Endometrium (tissue), 2 donors: Measurements from ENCODE around the gene RAPGEF4.
A peak's percentile ranks its signal among the peaks of the same experiment; 100 is the strongest.

Source experiments
- FAIRE-seq: peaks from 2 replicates; lab custom pipeline; 2012; peaks lifted over from hg19 to GRCh38; lab: Jason Lieb, UNC
- donor health status: control.
- donor health status: control.

RAPGEF4 gene

DNA sequence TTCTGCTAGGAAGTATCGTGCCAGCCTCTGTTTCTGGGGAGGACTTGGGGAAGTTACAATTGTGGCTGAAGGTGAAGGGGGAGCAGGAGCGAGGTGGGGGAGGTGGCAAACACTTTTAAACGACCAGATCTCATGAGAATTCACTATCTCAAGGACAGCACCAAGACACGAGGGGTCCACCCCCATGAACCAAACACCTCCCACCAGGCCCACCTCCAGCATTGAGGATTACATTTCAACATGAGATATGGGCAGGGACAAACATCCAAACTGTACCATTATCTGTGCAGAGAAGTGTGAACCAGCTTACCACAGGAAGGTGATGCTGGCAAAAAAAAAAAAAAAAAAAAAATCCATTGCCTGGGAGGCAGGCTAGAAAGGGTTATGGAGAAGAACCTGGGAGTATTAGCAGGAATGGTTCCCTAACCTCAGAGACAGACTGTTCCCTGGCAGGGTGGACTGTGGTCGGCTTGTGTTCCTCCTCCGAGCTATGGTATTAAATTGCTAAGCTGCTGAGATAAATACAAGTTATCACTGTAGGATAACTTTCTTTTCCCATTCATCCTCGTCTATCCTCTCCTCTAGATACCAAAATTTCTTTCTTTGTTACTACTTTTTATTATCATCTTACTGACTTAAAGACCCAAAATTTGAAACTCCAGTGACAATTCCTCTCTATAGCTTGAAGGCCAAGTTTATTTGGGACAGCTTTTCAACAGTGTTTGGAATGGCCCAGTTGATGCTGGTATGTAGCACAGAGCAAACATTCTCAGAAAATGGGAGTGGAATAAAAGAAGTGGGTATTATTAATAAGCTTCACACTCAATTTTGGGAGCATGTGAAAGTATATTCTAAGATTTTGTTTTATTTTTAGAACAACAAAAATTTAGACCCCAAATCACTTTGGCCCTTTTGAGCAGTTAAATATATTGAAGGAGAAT, 266.3 kb downstream of the RAPGEF4 start:
- FAIRE-seq = no peak

DNA sequence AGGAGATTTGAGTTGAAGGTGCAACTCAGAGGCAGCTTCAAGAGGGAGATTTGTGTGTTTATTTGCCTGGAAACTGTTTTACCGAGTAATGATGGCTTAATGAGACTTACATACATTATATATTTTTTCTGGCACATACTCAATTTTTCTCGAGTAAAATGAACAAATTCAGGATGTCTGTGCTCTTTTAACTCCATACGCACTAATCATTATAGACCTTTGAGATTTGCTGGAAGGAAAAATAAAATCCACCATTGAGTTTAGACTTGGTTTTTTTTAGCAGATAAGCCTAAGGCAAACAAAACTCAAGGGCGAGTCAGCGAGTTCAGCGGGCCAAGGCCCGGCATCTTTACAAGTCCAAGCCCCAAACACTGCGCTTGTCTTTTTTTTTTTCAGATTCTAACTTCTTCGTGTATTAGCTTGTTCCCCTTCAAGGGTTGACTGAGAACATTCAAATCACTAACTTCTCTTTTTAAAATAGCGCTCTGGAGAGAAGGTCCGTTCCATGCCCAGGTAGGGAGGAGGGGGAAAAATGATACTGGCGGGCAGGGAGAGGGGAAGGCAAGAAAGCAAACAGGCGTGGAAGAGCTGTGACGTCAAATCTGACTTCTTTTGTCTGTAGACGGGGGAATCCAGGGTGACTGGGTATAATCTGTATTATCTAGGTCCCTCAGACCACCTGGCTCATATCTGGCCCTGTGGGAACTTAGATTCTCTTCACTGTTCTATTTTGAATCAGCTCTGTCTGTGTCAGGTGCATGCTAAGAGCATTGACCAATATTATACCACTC, 267.3 kb downstream of the RAPGEF4 start:
- no peak for FAIRE-seq

GRCh38 chr2:173008786-173009185, 273.1 kb downstream of the RAPGEF4 start:
- FAIRE-seq = no peak

DNA sequence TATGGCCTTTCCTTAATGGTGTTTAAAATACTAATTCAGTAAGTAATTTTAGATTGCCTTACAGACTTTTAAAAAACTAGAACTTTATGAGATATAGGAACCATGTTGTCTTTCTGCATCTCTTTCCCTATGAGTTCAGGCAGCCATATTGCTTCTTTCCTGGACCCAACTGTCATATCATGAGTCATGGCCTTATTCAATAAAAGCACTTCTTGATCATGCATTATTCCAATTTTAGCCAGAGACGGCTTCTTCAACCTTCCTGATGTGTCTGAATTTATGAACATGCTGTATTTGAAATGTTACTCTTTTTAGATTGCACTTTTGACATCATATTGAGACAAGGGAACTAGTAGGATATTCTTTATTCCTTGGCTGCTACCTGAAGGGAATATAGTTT, 274.6 kb downstream of the RAPGEF4 start:
- no peak for FAIRE-seq

- FAIRE-seq = no peak
These were observed 280.8 kb downstream of the RAPGEF4 start for GRCh38 chr2:173016451-173016850.

- no peak for FAIRE-seq
These were observed 282.2 kb downstream of the RAPGEF4 start for GRCh38 chr2:173017646-173018420.

DNA sequence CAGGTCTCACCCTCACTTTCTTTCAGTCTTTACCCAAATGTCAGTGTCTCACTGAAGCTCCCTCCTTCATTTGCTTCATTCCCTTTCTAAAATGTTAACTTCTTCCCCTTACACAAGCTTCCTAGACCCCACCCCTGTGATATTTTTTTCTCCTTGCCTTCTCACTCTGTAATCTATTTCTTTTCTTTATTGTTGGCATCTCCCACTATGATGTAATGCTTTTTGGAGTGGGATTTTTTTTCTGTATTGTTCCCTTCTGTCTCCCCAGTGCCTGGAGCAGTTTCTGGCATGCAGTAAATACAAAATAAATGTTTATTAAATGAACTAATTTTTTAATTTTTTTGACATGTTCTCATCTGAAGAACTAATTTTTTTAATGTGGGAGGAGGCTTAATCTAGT, 284.1 kb downstream of the RAPGEF4 start:
- no peak for FAIRE-seq

DNA sequence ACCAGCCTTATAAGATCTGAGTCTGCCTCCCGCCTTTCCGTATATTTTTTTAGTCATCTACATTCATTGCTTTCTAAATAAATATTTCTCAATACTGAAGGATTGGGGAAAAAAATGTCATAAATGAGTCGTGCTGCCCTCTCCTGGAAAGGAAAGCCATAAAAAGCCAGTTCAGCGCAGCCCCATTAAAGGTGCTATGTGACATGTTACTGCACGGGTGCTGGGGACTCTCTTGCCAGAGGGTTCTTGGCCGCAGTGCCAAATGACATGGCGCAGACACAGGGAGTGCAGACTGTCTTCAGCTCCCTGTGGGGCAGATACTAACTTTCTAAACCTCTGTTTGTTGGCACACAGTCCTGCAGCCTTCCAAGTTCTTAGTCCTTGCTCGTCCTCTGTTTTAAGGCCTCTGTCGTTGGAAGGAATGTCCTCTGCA, 286.3 kb downstream of the RAPGEF4 start:
- no peak for FAIRE-seq

DNA sequence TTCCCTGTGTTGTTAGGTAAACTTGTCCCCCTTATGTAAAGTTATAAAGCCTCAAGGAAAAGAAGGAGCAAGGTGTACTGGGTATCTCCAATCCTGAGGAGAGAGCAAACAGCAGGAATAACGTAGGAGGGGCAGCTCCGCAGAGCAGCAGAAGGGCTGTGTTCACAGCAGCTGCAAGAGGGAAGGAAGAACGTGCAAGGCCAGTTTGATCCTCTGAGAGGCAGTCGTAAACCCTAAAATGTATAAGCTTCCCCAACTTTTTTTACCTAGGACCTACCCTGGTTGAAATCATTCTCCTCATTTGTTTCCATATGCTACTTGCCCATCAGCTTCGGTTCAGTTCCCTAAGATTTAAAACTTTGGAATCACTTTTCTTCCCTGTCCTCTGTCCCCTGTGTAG, 288.1 kb downstream of the RAPGEF4 start:
- no peak for FAIRE-seq

GRCh38 chr2:173026479-173026878, 290.8 kb downstream of the RAPGEF4 start:
- FAIRE-seq = no peak

GRCh38 chr2:173027181-173028128, 291.8 kb downstream of the RAPGEF4 start:
- FAIRE-seq = peak; percentile 87

DNA sequence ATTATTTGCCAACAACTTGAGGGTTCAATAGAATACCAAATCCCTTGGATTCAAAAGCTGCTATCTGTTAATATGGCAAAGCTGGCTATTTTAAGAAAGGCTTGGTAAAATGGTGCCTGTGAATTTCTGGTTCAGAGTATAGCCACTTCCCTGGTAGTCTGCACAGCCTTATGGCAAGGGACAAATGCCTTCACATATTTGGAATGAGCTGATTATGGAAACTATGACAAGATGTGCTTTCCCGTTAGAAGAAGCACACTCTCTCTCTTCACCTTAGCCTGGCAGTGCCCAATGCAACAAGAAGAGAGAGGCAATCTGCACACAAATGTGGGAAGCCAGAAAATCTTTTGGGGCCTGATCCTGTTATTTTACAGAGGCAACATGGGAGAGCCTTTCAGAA, 292.5 kb downstream of the RAPGEF4 start:
- FAIRE-seq = no peak

DNA sequence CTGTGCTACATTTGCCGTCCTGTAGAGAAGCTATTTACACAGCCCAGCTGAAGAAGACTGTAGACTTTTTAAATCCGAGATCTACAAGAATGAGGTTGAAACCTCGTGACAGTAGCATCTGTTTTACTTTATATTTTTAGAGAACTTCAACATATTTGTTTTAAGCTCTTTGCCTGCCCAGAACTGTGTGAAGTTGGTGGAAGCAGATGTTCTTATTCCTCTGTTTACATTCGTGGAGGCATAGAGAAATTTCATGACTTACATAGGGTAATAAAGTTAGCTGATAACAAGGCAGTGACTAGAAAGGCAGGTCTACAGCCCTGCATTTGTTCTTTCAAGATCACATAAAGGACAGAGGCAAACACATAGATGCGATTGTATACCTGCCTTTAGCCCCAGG, 293.0 kb downstream of the RAPGEF4 start:
- peak; percentile 94 for FAIRE-seq

GRCh38 chr2:173030561-173031490, 295.2 kb downstream of the RAPGEF4 start:
- no peak for FAIRE-seq

DNA sequence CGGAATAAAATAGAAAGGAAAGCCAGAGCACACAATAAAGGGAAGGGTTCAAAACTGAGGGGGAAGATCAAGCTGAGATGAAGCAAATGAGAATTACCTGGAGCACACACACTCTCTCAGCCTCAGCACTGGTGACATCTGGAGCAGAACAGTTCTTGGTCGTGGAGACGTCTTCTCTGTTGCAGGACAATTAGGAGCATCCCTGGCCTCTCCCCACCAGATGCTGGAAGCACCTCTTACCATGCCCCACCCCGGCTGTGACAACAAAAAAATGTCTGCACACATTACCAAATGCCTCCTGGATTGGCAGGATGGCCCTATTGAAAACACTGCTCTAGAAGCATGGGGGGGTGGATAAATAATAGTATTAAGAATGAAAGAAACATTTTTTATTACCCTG, 296.4 kb downstream of the RAPGEF4 start:
- FAIRE-seq = no peak

DNA sequence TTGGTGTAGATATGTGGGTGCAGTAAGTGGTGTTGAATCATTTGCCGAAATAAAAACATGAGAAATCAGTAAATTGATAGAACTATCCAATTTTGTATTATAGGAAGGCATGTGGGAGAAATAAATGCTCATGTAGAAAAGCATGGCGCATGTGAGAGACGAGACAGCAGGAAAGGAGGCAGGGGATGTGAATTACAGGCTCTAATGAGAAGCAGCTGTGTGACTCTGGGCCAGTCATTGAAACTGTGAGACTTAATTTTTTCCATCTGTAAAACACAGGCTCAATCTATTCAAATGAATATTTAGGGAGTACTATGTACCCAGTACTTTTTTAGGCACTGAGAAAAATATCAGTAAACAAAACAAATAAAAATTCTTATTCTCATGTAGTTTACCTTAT, 297.4 kb downstream of the RAPGEF4 start:
- no peak for FAIRE-seq

DNA sequence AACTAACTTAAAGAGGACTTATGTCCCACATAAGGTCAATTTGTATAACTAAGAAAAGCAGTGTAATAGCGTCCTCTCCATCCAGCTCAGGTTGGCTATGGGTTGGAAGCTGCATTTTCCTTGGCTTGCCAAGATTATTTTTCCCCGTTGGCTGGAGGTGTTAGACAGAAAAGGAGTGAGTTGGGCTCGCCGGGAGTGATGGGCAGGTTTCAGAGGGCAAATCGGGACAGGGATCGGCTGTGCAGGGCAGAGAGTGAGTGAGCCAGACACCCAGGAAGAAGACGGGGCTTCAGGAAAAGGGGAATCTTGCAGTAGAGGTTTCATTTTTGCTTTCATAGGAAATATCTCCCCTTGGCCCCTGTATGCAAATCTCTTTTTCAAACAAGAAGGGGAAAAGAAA, 298.5 kb downstream of the RAPGEF4 start:
- no peak for FAIRE-seq

- no peak for FAIRE-seq
These were observed 301.8 kb downstream of the RAPGEF4 start for GRCh38 chr2:173037245-173038120.

- peak; percentile 50 for FAIRE-seq
These were observed 302.6 kb downstream of the RAPGEF4 start for GRCh38 chr2:173038257-173038656.
